HG03342 (cell line): ENCODE results near the gene DHRS13.
"Not testable (repeated sequence)": the region's sequence is repeated elsewhere in the genome, so short reads cannot be mapped to it uniquely, and the experiment has no call there.

Source experiments
- ATAC-seq: cut with Tn5 transposase; IDR thresholded peaks from one replicate; pipeline ENCODE4 v1.9.1; 2021; ENCODE audit warnings: mild to moderate bottlenecking, moderate library complexity; ENCODE audit not compliant: unreplicated experiment

The DHRS13 gene

GRCh38 chr17:28883967-28884702, 18.7 kb downstream of the DHRS13 start:
- ATAC-seq = no peak

GRCh38 chr17:28882154-28882895, 20.6 kb downstream of the DHRS13 start:
- ATAC-seq = no peak

- no peak for ATAC-seq
Observed at GRCh38 chr17:28881533-28882056, 21.3 kb downstream of the DHRS13 start.

- ATAC-seq = no peak
Observed at GRCh38 chr17:28880572-28880945, 22.3 kb downstream of the DHRS13 start.

- no peak for ATAC-seq
Observed at GRCh38 chr17:28879886-28880571, 22.9 kb downstream of the DHRS13 start.

GRCh38 chr17:28878981-28879380, 23.9 kb downstream of the DHRS13 start:
- ATAC-seq = no peak

- ATAC-seq = no peak
Observed at GRCh38 chr17:28878158-28878910, 24.5 kb downstream of the DHRS13 start.

GRCh38 chr17:28877150-28877711, 25.6 kb downstream of the DHRS13 start:
- ATAC-seq = not testable (repeated sequence)

- ATAC-seq = no peak
Observed at GRCh38 chr17:28875848-28876550, 26.9 kb downstream of the DHRS13 start.

- ATAC-seq = no peak
Observed at GRCh38 chr17:28874750-28875149, 28.1 kb downstream of the DHRS13 start.

- ATAC-seq = no peak
Observed at GRCh38 chr17:28873839-28874238, 29.0 kb downstream of the DHRS13 start.

GRCh38 chr17:28871056-28871579, 31.8 kb downstream of the DHRS13 start:
- peak; percentile 96 for ATAC-seq

GRCh38 chr17:28867276-28867675, 35.6 kb downstream of the DHRS13 start:
- ATAC-seq = no peak

- ATAC-seq = no peak
Observed at GRCh38 chr17:28865946-28866752, 36.7 kb downstream of the DHRS13 start.

GRCh38 chr17:28864991-28865849, 37.7 kb downstream of the DHRS13 start:
- ATAC-seq = no peak

GRCh38 chr17:28863953-28864352, 38.9 kb downstream of the DHRS13 start:
- no peak for ATAC-seq

GRCh38 chr17:28862561-28862960, 40.3 kb downstream of the DHRS13 start:
- ATAC-seq = no peak
